HepG2 (cell line): ENCODE data around the gene OPRD1. TPM values are rescaled to one million over a fixed set of nuclear protein-coding genes. Genes with fewer than 3 reads are reported as not detected.

Experiments
- ATAC-seq: fragments of 200-7000 bp; cut with Tn5 transposase; 3 replicates; pipeline ENCODE4 v1.9.1; 2020; ENCODE audit warnings: mild to moderate bottlenecking, moderate library complexity
- BruUV-seq: library from RNA; stranded (reverse); fragments of 400-500 nt; replicated peaks from 2 replicates; lab custom pipeline; 2021; lab: Mats Ljungman, UMichigan
- CTCF ChIA-PET: fragments of 300-600 bp; formaldehyde crosslinking; extraction: SDS; loops from one replicate; lab custom pipeline; 2021; ENCODE audit warnings: low total read pairs, inconsistent platforms, low intra/inter-chr PET ratio; lab: Yijun Ruan, JAX
- POLR2A ChIA-PET: fragments of 350-600 bp; sonication (Branson Sonifier 250); formaldehyde crosslinking; loops from one replicate; lab custom pipeline; 2020; ENCODE audit warnings: antibody characterized with exemption, inconsistent platforms; lab: Yijun Ruan, JAX
- DNase-seq: peaks from one replicate; pipeline ENCODE4 v3.0.0-alpha.2; 2015; ENCODE audit warnings: low spot score
- FAIRE-seq: peaks from 3 replicates; lab custom pipeline; 2011; peaks lifted over from hg19 to GRCh38; lab: Jason Lieb, UNC
- H2AFZ ChIP-seq: one replicate; pipeline ENCODE4 v1.6.1; 2011; ENCODE audit warnings: low read length, inconsistent platforms
- H3K27ac ChIP-seq: fragments of 300-600 bp; 3 replicates; pipeline ENCODE4 v1.8.0; 2011; ENCODE audit warnings: mixed run types, mild to moderate bottlenecking, mixed read lengths, low read length, inconsistent platforms; ENCODE audit not compliant: insufficient read depth; ENCODE audit errors: extremely low read length
- H3K27me3 ChIP-seq, 2 experiments: fragments of 200-600 bp in 1 of 2; 2 replicates in 1 of 2; 3 replicates in 1 of 2; pipeline versions ENCODE4 v1.6.0 to v1.8.0; 2011; ENCODE audit warnings: low read length in 2 of 2, mild to moderate bottlenecking in 2 of 2, moderate library complexity in 2 of 2, inconsistent platforms in 1 of 2; ENCODE audit not compliant: insufficient read depth in 2 of 2, control insufficient read depth in 1 of 2
- H3K36me3 ChIP-seq, 2 experiments: fragments of 200-600 bp in 1 of 2; replicated peaks in 1 of 2; 2 replicates in 1 of 2; 3 replicates in 1 of 2; pipeline versions ENCODE4 v1.5.1 to v1.8.0; 2011; ENCODE audit warnings: low read length in 2 of 2, inconsistent platforms in 1 of 2; ENCODE audit not compliant: insufficient read depth in 2 of 2, control insufficient read depth in 1 of 2
- H3K4me1 ChIP-seq: 2 replicates; pipeline ENCODE4 v1.5.1; 2012; ENCODE audit warnings: low read length, inconsistent platforms; ENCODE audit not compliant: insufficient read depth
- H3K4me2 ChIP-seq: 2 replicates; pipeline ENCODE4 v1.6.0; 2011; ENCODE audit warnings: low read depth, low read length, inconsistent platforms
- H3K4me3 ChIP-seq, 3 experiments: fragments of 200-600 bp in 1 of 3; sonication (generic), shearing (Covaris generic) in 1 of 3; replicated peaks in 1 of 3; 2 replicates each; pipeline ENCODE4 v1.5.1; 2011 to 2016; ENCODE audit warnings: low read length in 3 of 3, inconsistent platforms in 2 of 3, low read depth in 2 of 3, mild to moderate bottlenecking in 2 of 3, control low read depth in 1 of 3, mixed read lengths in 1 of 3; ENCODE audit not compliant: insufficient read depth in 1 of 3
- H3K79me2 ChIP-seq: one replicate; pipeline ENCODE4 v1.6.1; 2011; ENCODE audit warnings: low read length, inconsistent platforms; ENCODE audit not compliant: insufficient read depth
- H3K9ac ChIP-seq: 2 replicates; pipeline ENCODE4 v1.6.0; 2011; ENCODE audit warnings: mild to moderate bottlenecking, low read depth, low read length, inconsistent platforms; ENCODE audit not compliant: insufficient read depth
- H3K9me3 ChIP-seq: 2 replicates; pipeline ENCODE4 v1.5.1; 2012; ENCODE audit warnings: mild to moderate bottlenecking, low read length
- H4K20me1 ChIP-seq: 2 replicates; pipeline ENCODE4 v1.6.0; 2011; ENCODE audit warnings: inconsistent platforms, mild to moderate bottlenecking, low read length, moderate library complexity; ENCODE audit not compliant: insufficient read depth
- AKAP8 ChIP-seq: sonication (generic); formaldehyde crosslinking; IDR thresholded peaks from 2 replicates; pipeline ENCODE4 v1.5.1; 2020; ENCODE audit warnings: mild to moderate bottlenecking, missing genetic modification reagents
- ATF1 ChIP-seq: IDR thresholded peaks from 2 replicates; pipeline ENCODE4 v1.6.1; 2016; ENCODE audit warnings: mild to moderate bottlenecking, control low read depth
- EP300 ChIP-seq, 3 experiments: sonication (generic) in 1 of 3; formaldehyde crosslinking in 1 of 3; IDR thresholded peaks; 2 replicates each; pipeline versions ENCODE4 v1.5.1 to v1.6.1; 2011 to 2020; ENCODE audit warnings: low read depth in 2 of 3, low read length in 2 of 3, borderline replicate concordance in 1 of 3, improper control_type of control experiment in 1 of 3, mild to moderate bottlenecking in 1 of 3, missing genetic modification reagents in 1 of 3, moderate library complexity in 1 of 3
- GATA4 ChIP-seq: sonication (generic); IDR thresholded peaks from 2 replicates; pipeline ENCODE4 v1.6.1; 2016; ENCODE audit warnings: antibody characterized with exemption, low read depth, borderline replicate concordance
- HES4 ChIP-seq: sonication (generic); formaldehyde crosslinking; IDR thresholded peaks from 2 replicates; pipeline ENCODE4 v1.9.0; 2021; ENCODE audit warnings: mild to moderate bottlenecking, missing genetic modification reagents, borderline replicate concordance
- HNF1A ChIP-seq, 2 experiments: sonication (generic) in 1 of 2; formaldehyde crosslinking in 1 of 2; IDR thresholded peaks; 2 replicates each; pipeline versions ENCODE4 v1.4.0 to v1.6.1; 2016 to 2020; ENCODE audit warnings: borderline replicate concordance in 1 of 2, low read depth in 1 of 2, mild to moderate bottlenecking in 1 of 2, missing genetic modification reagents in 1 of 2
- MEF2D ChIP-seq: sonication (generic); formaldehyde crosslinking; IDR thresholded peaks from 2 replicates; pipeline ENCODE4 v1.5.1; 2020; ENCODE audit warnings: mild to moderate bottlenecking, missing genetic modification reagents
- RBFOX2 ChIP-seq: fragments of 200-400 bp; formaldehyde crosslinking; IDR thresholded peaks from 2 replicates; pipeline ENCODE4 v1.6.1; 2017; ENCODE audit warnings: low read depth, mild to moderate bottlenecking, low read length
- SMAD3 ChIP-seq: sonication (generic); formaldehyde crosslinking; IDR thresholded peaks from 2 replicates; pipeline ENCODE4 v1.4.0; 2020; ENCODE audit warnings: missing genetic modification reagents
- SP1 ChIP-seq, 2 experiments: fragments of 450-650 bp in 1 of 2; sonication (generic) in 1 of 2; formaldehyde crosslinking in 1 of 2; IDR thresholded peaks; 2 replicates each; pipeline versions ENCODE4 v1.4.0 to v1.6.1; 2016 to 2020; ENCODE audit warnings: missing genetic modification reagents in 1 of 2
- YY1 ChIP-seq: IDR thresholded peaks from 2 replicates; pipeline ENCODE4 v1.6.1; 2011; ENCODE audit warnings: low read length, low read depth, moderate library complexity, mild to moderate bottlenecking; ENCODE audit not compliant: insufficient read depth, insufficient replicate concordance
- ZNF646 ChIP-seq: sonication (generic); formaldehyde crosslinking; IDR thresholded peaks from 2 replicates; pipeline ENCODE4 v1.9.0; 2021; ENCODE audit warnings: mild to moderate bottlenecking, missing genetic modification reagents
- WGBS: methylation state at CpG from one replicate; pipeline ENCODE4 v1.1.6; 2017; ENCODE audit warnings: low lambda C conversion rate; 5-methylcytosine and 5-hydroxymethylcytosine counted together
- in situ Hi-C: cut with HindIII; loops from 2 replicates; pipeline ENCODE4 v1.10.0; 2017; ENCODE audit warnings: low pct_unique_long_range_greater_than_20kb; ENCODE audit not compliant: extremely low pct_ligation_motif_present
- intact Hi-C: fragments of 100-400 bp; cut with micrococcal nuclease; formaldehyde crosslinking; loops from one replicate; pipeline ENCODE4 v1.10.0; 2022; ENCODE audit not compliant: unreplicated experiment
- polyA plus RNA-seq, 8 experiments: library from polyadenylated mRNA; depleted of rRNA in 3 of 8; stranded (reverse) in 7 of 8; unstranded in 1 of 8; fragments of >200 nt; fragmentation: Illumina TruSeq in 4 of 8; extraction: Trizol in 4 of 8; gene quantifications; 2 replicates each; pipeline versions ENCODE4 v1.2.1 to v1.2.3, GENCODE V29; 2011 to 2016; ENCODE audit warnings: low read depth in 4 of 8, missing spikeins in 1 of 8, mixed read lengths in 1 of 8; ENCODE audit not compliant: insufficient read depth in 1 of 8
- total RNA-seq, 5 experiments: library from RNA; depleted of rRNA; stranded (reverse); fragments of >200 nt; fragmentation: Illumina TruSeq; extraction: Trizol; gene quantifications; 2 replicates each; pipeline ENCODE4 v1.2.3, GENCODE V29; 2016; ENCODE audit warnings: low read depth in 1 of 5

OPRD1 gene
- total and polyA plus RNA-seq, 2 of the 13 experiments (the other 11 are each of a cell fraction or from before 2014, with no cell fraction given), result 0.02 to 0.03 TPM

- no peaks in the 10 kb centered on the region for H3K9me3 ChIP-seq
- in situ Hi-C loops (loop anchor here (10.0 kb wide), 2 partner anchors 97 to 237 kb away; partner anchors contain the start of gene TMEM200B), intact Hi-C loops (loop anchor here (5.0 to 10.0 kb wide), 2 partner anchors 237 to 295 kb away; partner anchors contain the start of genes SRSF4 and TMEM200B)
- no peaks in the 10 kb centered on the region; a peak in 1 of 5 replicates for H3K27me3 ChIP-seq
- H3K9ac ChIP-seq, result peak overlapping the region; percentile 87
- POLR2A ChIA-PET, result interaction anchor here (1.0 to 1.5 kb wide), 4 partner anchors 9 to 151 kb away, joined by 4 to 13 read pairs (median 6); partner anchors contain the start of genes EPB41 and YTHDF2
- peaks cover 13% of the 10 kb centered on the region for H3K79me2 ChIP-seq
- no peaks in the 10 kb centered on the region; the same call in 1 of the 2 replicates for H4K20me1 ChIP-seq
- H2AFZ ChIP-seq, result no peak overlapping the region
- FAIRE-seq, result no peak
- TSS peak; percentile 50 for BruUV-seq
- peaks cover 43% of the 10 kb centered on the region for H3K4me1 ChIP-seq
- H3K36me3 ChIP-seq, result 0 out of 5 replicates have a peak, but pooled peaks cover 0 to 3% of the 10 kb centered on the region in 2 experiments
- peak; percentile 45 for ATAC-seq
- H3K4me2 ChIP-seq, result peak overlapping the region; percentile 83
- peak overlapping the region; percentile 66 for H3K27ac ChIP-seq
- WGBS, result no CpG with 5 or more reads among the region's 41 CpGs
- peak overlapping the region; percentile 97 to 100 (median 98) for H3K4me3 ChIP-seq
- DNase-seq, result no peak
- CTCF ChIA-PET, result no interaction called here
- TF ChIP-seq AKAP8 (no peak; the same call in 1 of the 2 replicates), ATF1 (CRISPR knock-in tag) (no peak), HNF1A (IDR thresholded peaks at IDR 0.05; ENCODE audit: low read depth) (no peak), HNF1A (CRISPR knock-in tag; IDR thresholded peaks at IDR 0.05; ENCODE audit: borderline replicate concordance) (no peak), MEF2D (CRISPR knock-in tag) (no peak), RBFOX2 (peak; percentile 59), EP300 (IDR thresholded peaks at IDR 0.05; ENCODE audit: low read depth in 2 of 2, low read length in 2 of 2) (no peak), EP300 (CRISPR knock-in tag; IDR thresholded peaks at IDR 0.05; ENCODE audit: borderline replicate concordance) (no peak), ZNF646 (CRISPR knock-in tag) (peak; percentile 70), GATA4 (no peak), HES4 (CRISPR knock-in tag) (peak; percentile 17; the same call in 1 of the 2 replicates), YY1 (peak; percentile 12), SP1 (IDR thresholded peaks at IDR 0.05) (no peak), SP1 (CRISPR knock-in tag; IDR thresholded peaks at IDR 0.05) (no peak), SMAD3 (CRISPR knock-in tag) (no peak)
These were observed 75.5 kb downstream of the OPRD1 start for GRCh38 chr1:28887419-28887834.
